OCI-LY1 (cell line): ENCODE measurements around the gene KCP.

ENCODE experiments used
- H2AFZ ChIP-seq: fragments of 200-600 bp; sonication (generic), shearing (Covaris generic); 2 replicates; pipeline ENCODE4 v1.6.0; 2014; ENCODE audit warnings: antibody characterized with exemption, mild to moderate bottlenecking, low read length
- H3F3A ChIP-seq: fragments of 200-600 bp; sonication (generic), shearing (Covaris generic); 2 replicates; pipeline ENCODE4 v1.6.0; 2014; ENCODE audit warnings: mild to moderate bottlenecking, antibody characterized with exemption, low read length, moderate library complexity; ENCODE audit not compliant: insufficient read depth
- H3K27ac ChIP-seq: fragments of 200-600 bp; sonication (generic); 2 replicates; pipeline ENCODE4 v1.5.1; 2014; ENCODE audit warnings: low read length, mixed run types, mild to moderate bottlenecking, low read depth; ENCODE audit not compliant: poor library complexity, severe bottlenecking
- H3K27me3 ChIP-seq: fragments of 200-600 bp; sonication (generic); 2 replicates; pipeline ENCODE4 v1.6.0; 2014; ENCODE audit warnings: antibody characterized with exemption, mild to moderate bottlenecking, low read length, moderate library complexity; ENCODE audit not compliant: insufficient read depth
- H3K36me3 ChIP-seq: fragments of 200-600 bp; sonication (generic); 2 replicates; pipeline ENCODE4 v1.6.1; 2014; ENCODE audit warnings: mild to moderate bottlenecking, antibody characterized with exemption, low read length, moderate library complexity, mixed read lengths; ENCODE audit not compliant: insufficient read depth
- H3K4me1 ChIP-seq: fragments of 200-600 bp; sonication (generic); 2 replicates; pipeline ENCODE4 v1.5.1; 2014; ENCODE audit warnings: mild to moderate bottlenecking, low read length, moderate library complexity; ENCODE audit not compliant: insufficient read depth, severe bottlenecking
- H3K4me2 ChIP-seq: fragments of 200-600 bp; sonication (generic), shearing (Covaris generic); 2 replicates; pipeline ENCODE4 v1.6.1; 2014; ENCODE audit warnings: low read length
- H3K4me3 ChIP-seq: fragments of 200-600 bp; sonication (generic); 2 replicates; pipeline ENCODE4 v1.5.1; 2014; ENCODE audit warnings: low read length, low read depth, mild to moderate bottlenecking, mixed read lengths; ENCODE audit not compliant: poor library complexity, severe bottlenecking
- H3K79me2 ChIP-seq: fragments of 200-600 bp; shearing (Covaris generic); 2 replicates; pipeline ENCODE4 v1.6.1; 2016; ENCODE audit warnings: mixed run types, low read length, mixed read lengths; ENCODE audit not compliant: insufficient read depth
- H3K9ac ChIP-seq: fragments of 200-600 bp; sonication (generic), shearing (Covaris generic); 2 replicates; pipeline ENCODE4 v1.6.1; 2014; ENCODE audit warnings: mild to moderate bottlenecking, low read length, mixed read lengths
- H3K9me2 ChIP-seq: fragments of 200-600 bp; sonication (generic), shearing (Covaris generic); 2 replicates; pipeline ENCODE4 v1.6.1; 2014; ENCODE audit warnings: low read depth, mild to moderate bottlenecking, low read length, mixed read lengths
- H3K9me3 ChIP-seq: fragments of 200-600 bp; shearing (Covaris generic); 2 replicates; pipeline ENCODE4 v1.6.1; 2014; ENCODE audit warnings: low read length, mixed read lengths
- H4K20me1 ChIP-seq: fragments of 200-600 bp; sonication (generic), shearing (Covaris generic); 2 replicates; pipeline ENCODE4 v1.6.0; 2016; ENCODE audit warnings: mild to moderate bottlenecking, low read length; ENCODE audit not compliant: insufficient read depth
- CTCF ChIP-seq: fragments of 200-600 bp; sonication (generic), shearing (Covaris generic); IDR thresholded peaks from 2 replicates; pipeline ENCODE4 v1.5.1; 2017; ENCODE audit warnings: mild to moderate bottlenecking, antibody characterized with exemption, low read length, moderate library complexity, mixed read lengths
- EZH2 ChIP-seq: fragments of 200-600 bp; sonication (generic), shearing (Covaris generic); IDR thresholded peaks from 2 replicates; pipeline ENCODE4 v1.8.0; 2017; ENCODE audit warnings: borderline replicate concordance, mixed run types, mild to moderate bottlenecking, antibody characterized with exemption, low read length, moderate library complexity, mixed read lengths

The KCP gene

GRCh38 chr7:128939861-128940410 is 29.4 kb upstream of the KCP start:
- TF ChIP-seq EZH2 (no peak), CTCF (peak; percentile 63)
- 0 out of 2 replicates have a peak, but pooled peaks cover 10% of the 10 kb centered on the region for H3K27me3 ChIP-seq
- no peak overlapping the region for H2AFZ ChIP-seq
- peak overlapping the region; percentile 55 for H3K4me2 ChIP-seq
- H3K36me3 ChIP-seq, result no peaks in the 10 kb centered on the region
- no peaks in the 10 kb centered on the region for H3K79me2 ChIP-seq
- peak overlapping the region; percentile 32; the same call in 1 of the 2 replicates for H3K9ac ChIP-seq
- H3K9me3 ChIP-seq, result no peaks in the 10 kb centered on the region
- H3K9me2 ChIP-seq, result no peaks in the 10 kb centered on the region
- H3K4me1 ChIP-seq, result peaks cover 41% of the 10 kb centered on the region
- peak overlapping the region; percentile 76 for H3K27ac ChIP-seq
- H3K4me3 ChIP-seq, result peak overlapping the region; percentile 39
- no peaks in the 10 kb centered on the region for H3F3A ChIP-seq
- H4K20me1 ChIP-seq, result no peaks in the 10 kb centered on the region

GRCh38 chr7:128939075-128939860 is 28.8 kb upstream of the KCP start:
- Histone ChIP-seq H3K4me3 (peak overlapping the region; percentile 39), H2AFZ (no peak overlapping the region), H3K4me1 (peaks cover 41% of the 10 kb centered on the region), H3K9me2 (no peaks in the 10 kb centered on the region), H3K4me2 (peak overlapping the region; percentile 55), H3K27me3 (0 out of 2 replicates have a peak, but pooled peaks cover 10% of the 10 kb centered on the region), H4K20me1 (no peaks in the 10 kb centered on the region), H3K9ac (peak overlapping the region; percentile 32; the same call in 1 of the 2 replicates), H3F3A (no peaks in the 10 kb centered on the region), H3K9me3 (no peaks in the 10 kb centered on the region), H3K36me3 (no peaks in the 10 kb centered on the region), H3K79me2 (no peaks in the 10 kb centered on the region), H3K27ac (peak overlapping the region; percentile 76)
- no peak for TF ChIP-seq EZH2
- no peak for TF ChIP-seq CTCF

GRCh38 chr7:128938544-128939074 is 28.1 kb upstream of the KCP start:
- Histone ChIP-seq H3K36me3 (no peaks in the 10 kb centered on the region), H3K4me2 (peak overlapping the region; percentile 76), H3K9me3 (no peaks in the 10 kb centered on the region), H2AFZ (no peak overlapping the region), H4K20me1 (no peaks in the 10 kb centered on the region), H3K27ac (no peak overlapping the region), H3K9ac (peak overlapping the region; percentile 55), H3K4me3 (peak overlapping the region; percentile 66), H3F3A (no peaks in the 10 kb centered on the region), H3K27me3 (0 out of 2 replicates have a peak, but pooled peaks cover 10% of the 10 kb centered on the region), H3K4me1 (peaks cover 42% of the 10 kb centered on the region), H3K79me2 (no peaks in the 10 kb centered on the region), H3K9me2 (no peaks in the 10 kb centered on the region)
- no peak for TF ChIP-seq CTCF
- no peak for TF ChIP-seq EZH2
